ENCODE data around the gene CNOT6.

The CNOT6 gene

GRCh38 chr5:180516440-180516839 is 22.3 kb downstream of the CNOT6 start:
- Histone ChIP-seq H3K79me2 (ENCODE audit: low read length) (peaks cover 94% of the 10 kb centered on the region), H3K9me3 (ENCODE audit: insufficient read depth, low read length) (no peaks in the 10 kb centered on the region), H2AFZ (ENCODE audit: low read depth, low read length) (no peak overlapping the region), H3K36me3 (replicated peaks; ENCODE audit: low read depth, low read length) (peaks cover 5% of the 10 kb centered on the region), H3K27me3 (ENCODE audit: low read depth, low read length) (no peaks in the 10 kb centered on the region), H3K4me3 (ENCODE audit: low read length) (no peak overlapping the region), H3K4me1 (ENCODE audit: low read length) (no peaks in the 10 kb centered on the region), H4K20me1 (ENCODE audit: insufficient read depth, low read length) (peaks cover 47% of the 10 kb centered on the region), H3K4me2 (ENCODE audit: low read length) (no peak overlapping the region), H3K27ac (ENCODE audit: low read length) (no peak overlapping the region), H3K9ac (ENCODE audit: low read length) (no peak overlapping the region)
- TF ChIP-seq EZH2phosphoT487 (IDR thresholded peaks at IDR 0.05; ENCODE audit: low read depth) (no peak), CTCF (IDR thresholded peaks at IDR 0.05; ENCODE audit: low read depth, low read length) (no peak)

- H3K4me2 ChIP-seq (ENCODE audit: low read length) = no peak overlapping the region
- peaks cover 98% of the 10 kb centered on the region for H3K79me2 ChIP-seq (ENCODE audit: low read length)
- no peak for TF ChIP-seq EZH2phosphoT487 (IDR thresholded peaks at IDR 0.05; ENCODE audit: low read depth)
- TF ChIP-seq CTCF (IDR thresholded peaks at IDR 0.05; ENCODE audit: low read depth, low read length) = no peak
- no peak overlapping the region for H3K4me3 ChIP-seq (ENCODE audit: low read length)
- no peaks in the 10 kb centered on the region for H3K27me3 ChIP-seq (ENCODE audit: low read depth, low read length)
- no peaks in the 10 kb centered on the region for H3K9me3 ChIP-seq (ENCODE audit: insufficient read depth, low read length)
- peaks cover 13% of the 10 kb centered on the region for H3K4me1 ChIP-seq (ENCODE audit: low read length)
- H3K27ac ChIP-seq (ENCODE audit: low read length) = no peak overlapping the region
- H4K20me1 ChIP-seq (ENCODE audit: insufficient read depth, low read length) = peaks cover 68% of the 10 kb centered on the region
- no peak overlapping the region for H2AFZ ChIP-seq (ENCODE audit: low read depth, low read length)
- no peak overlapping the region for H3K9ac ChIP-seq (ENCODE audit: low read length)
- H3K36me3 ChIP-seq (replicated peaks; ENCODE audit: low read depth, low read length) = no peaks in the 10 kb centered on the region
Observed at GRCh38 chr5:180519098-180519497, 24.9 kb downstream of the CNOT6 start.

- H3K36me3 ChIP-seq (replicated peaks; ENCODE audit: low read depth, low read length) = no peaks in the 10 kb centered on the region
- no peaks in the 10 kb centered on the region for H3K27me3 ChIP-seq (ENCODE audit: low read depth, low read length)
- TF ChIP-seq EZH2phosphoT487 (IDR thresholded peaks at IDR 0.05; ENCODE audit: low read depth) (no peak), CTCF (IDR thresholded peaks at IDR 0.05; ENCODE audit: low read depth, low read length) (no peak)
- H3K9ac ChIP-seq (ENCODE audit: low read length) = no peak overlapping the region
- peaks cover 73% of the 10 kb centered on the region for H4K20me1 ChIP-seq (ENCODE audit: insufficient read depth, low read length)
- no peaks in the 10 kb centered on the region for H3K9me3 ChIP-seq (ENCODE audit: insufficient read depth, low read length)
- H2AFZ ChIP-seq (ENCODE audit: low read depth, low read length) = no peak overlapping the region
- H3K79me2 ChIP-seq (ENCODE audit: low read length) = peaks cover 98% of the 10 kb centered on the region
- H3K4me1 ChIP-seq (ENCODE audit: low read length) = peaks cover 13% of the 10 kb centered on the region
- no peak overlapping the region for H3K27ac ChIP-seq (ENCODE audit: low read length)
- no peak overlapping the region for H3K4me2 ChIP-seq (ENCODE audit: low read length)
- no peak overlapping the region for H3K4me3 ChIP-seq (ENCODE audit: low read length)
Observed at GRCh38 chr5:180521101-180521500, 26.9 kb downstream of the CNOT6 start.

GRCh38 chr5:180521591-180521990 is 27.4 kb downstream of the CNOT6 start:
- Histone ChIP-seq H3K27ac (ENCODE audit: low read length) (no peak overlapping the region), H3K36me3 (replicated peaks; ENCODE audit: low read depth, low read length) (no peaks in the 10 kb centered on the region), H3K27me3 (ENCODE audit: low read depth, low read length) (no peaks in the 10 kb centered on the region), H3K9ac (ENCODE audit: low read length) (no peak overlapping the region), H3K4me2 (ENCODE audit: low read length) (no peak overlapping the region), H3K9me3 (ENCODE audit: insufficient read depth, low read length) (no peaks in the 10 kb centered on the region), H3K4me3 (ENCODE audit: low read length) (no peak overlapping the region), H4K20me1 (ENCODE audit: insufficient read depth, low read length) (peaks cover 78% of the 10 kb centered on the region), H3K79me2 (ENCODE audit: low read length) (peaks cover 98% of the 10 kb centered on the region), H3K4me1 (ENCODE audit: low read length) (peaks cover 13% of the 10 kb centered on the region), H2AFZ (ENCODE audit: low read depth, low read length) (no peak overlapping the region)
- no peak for TF ChIP-seq EZH2phosphoT487 (IDR thresholded peaks at IDR 0.05; ENCODE audit: low read depth)

GRCh38 chr5:180522330-180522729 is 28.2 kb downstream of the CNOT6 start:
- no peak for TF ChIP-seq CTCF (IDR thresholded peaks at IDR 0.05; ENCODE audit: low read depth, low read length)
- no peak for TF ChIP-seq EZH2phosphoT487 (IDR thresholded peaks at IDR 0.05; ENCODE audit: low read depth)
- H2AFZ ChIP-seq (ENCODE audit: low read depth, low read length) = no peak overlapping the region
- H3K4me1 ChIP-seq (ENCODE audit: low read length) = peaks cover 13% of the 10 kb centered on the region
- no peaks in the 10 kb centered on the region for H3K9me3 ChIP-seq (ENCODE audit: insufficient read depth, low read length)
- no peak overlapping the region for H3K9ac ChIP-seq (ENCODE audit: low read length)
- no peak overlapping the region for H3K27ac ChIP-seq (ENCODE audit: low read length)
- H3K79me2 ChIP-seq (ENCODE audit: low read length) = peaks cover 98% of the 10 kb centered on the region
- peaks cover 4% of the 10 kb centered on the region for H3K36me3 ChIP-seq (replicated peaks; ENCODE audit: low read depth, low read length)
- H3K4me3 ChIP-seq (ENCODE audit: low read length) = no peak overlapping the region
- no peak overlapping the region for H3K4me2 ChIP-seq (ENCODE audit: low read length)
- H3K27me3 ChIP-seq (ENCODE audit: low read depth, low read length) = no peaks in the 10 kb centered on the region
- peaks cover 77% of the 10 kb centered on the region for H4K20me1 ChIP-seq (ENCODE audit: insufficient read depth, low read length)
